NCI-H146 treated with DMSO at 0.1 percent for 48 hours (cell line): ENCODE measurements around the gene ZNF695.
"Not testable (repeated sequence)": the region's sequence is repeated elsewhere in the genome, so short reads cannot be mapped to it uniquely, and the experiment has no call there.

Experiments
- DNase-seq: peaks from one replicate; lab custom pipeline; 2025; ENCODE audit not compliant: unreplicated experiment; lab: John Stamatoyannopoulos, UW

ZNF695 gene

DNA sequence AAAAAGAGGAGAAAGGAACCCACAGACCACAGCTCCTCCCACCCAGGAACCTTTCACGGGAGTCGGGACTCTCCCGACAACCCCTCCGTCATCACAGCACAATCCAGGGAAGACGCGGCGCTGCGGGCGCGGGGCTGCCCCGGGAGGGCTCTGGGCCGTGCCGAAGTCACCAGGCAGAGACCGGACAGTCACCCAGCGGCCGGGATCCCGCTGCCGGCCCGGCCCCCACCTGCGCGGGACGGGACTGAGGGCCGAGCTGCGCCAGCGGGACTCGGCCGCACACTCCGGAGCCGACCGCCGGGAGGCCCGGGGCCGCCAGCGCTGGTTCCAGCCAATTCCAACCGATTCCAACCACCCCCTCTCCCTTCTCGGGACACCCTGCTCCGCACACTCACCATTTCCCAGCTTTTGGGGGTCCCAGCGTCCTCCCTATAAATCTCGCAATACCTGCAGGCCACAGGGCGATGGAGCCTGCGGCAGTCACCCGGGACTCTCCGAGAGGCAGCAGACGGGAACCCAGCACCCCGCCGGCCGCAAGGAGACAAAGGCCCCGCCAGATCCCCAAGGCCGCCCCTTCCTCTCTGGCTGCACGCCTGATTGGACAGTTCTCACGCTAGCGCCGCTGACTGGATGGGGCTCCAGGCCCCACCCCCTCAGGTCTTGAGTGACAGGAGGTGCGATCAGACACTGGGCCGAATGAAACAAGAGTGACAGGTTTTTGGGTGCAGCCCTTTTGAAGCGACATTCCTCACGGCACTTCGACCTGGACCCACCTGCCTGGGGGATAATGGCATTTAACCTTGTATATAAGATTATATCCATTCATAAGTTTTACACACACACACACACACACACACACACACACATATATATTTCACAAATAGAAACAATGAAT lies at the start of gene ZNF695:
ZNF695 (minus strand) TSS at position 547 of the 895 bp plus-strand sequence; CDS start at position 398, 149 bp downstream.
- no peak for DNase-seq

DNA sequence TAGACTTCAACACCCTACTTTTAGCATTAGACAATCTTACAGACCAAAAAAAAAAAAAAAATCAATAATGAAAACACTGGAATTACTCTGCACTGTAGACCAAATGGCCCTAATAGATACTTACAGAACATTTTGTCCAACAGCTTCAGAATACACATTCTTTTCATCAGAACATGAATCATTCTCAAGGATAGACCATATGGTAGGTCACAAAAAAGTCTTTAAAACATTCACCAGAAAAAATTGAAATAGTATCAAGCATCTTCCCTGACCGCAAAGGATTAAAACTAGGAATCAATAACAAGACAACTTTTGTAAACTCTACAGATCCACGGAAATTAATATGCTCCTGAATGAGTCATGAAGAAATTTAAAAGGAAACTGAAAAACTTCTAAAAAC lies 48.2 kb upstream of the ZNF695 start:
- no peak for DNase-seq

- no peak for DNase-seq
Measured at GRCh38 chr1:247054992-247055415, 47.1 kb upstream of the ZNF695 start.

- no peak for DNase-seq
Measured at GRCh38 chr1:247047702-247048101, 39.8 kb upstream of the ZNF695 start.

GRCh38 chr1:247047260-247047659 lies 39.4 kb upstream of the ZNF695 start:
- no peak for DNase-seq

DNA sequence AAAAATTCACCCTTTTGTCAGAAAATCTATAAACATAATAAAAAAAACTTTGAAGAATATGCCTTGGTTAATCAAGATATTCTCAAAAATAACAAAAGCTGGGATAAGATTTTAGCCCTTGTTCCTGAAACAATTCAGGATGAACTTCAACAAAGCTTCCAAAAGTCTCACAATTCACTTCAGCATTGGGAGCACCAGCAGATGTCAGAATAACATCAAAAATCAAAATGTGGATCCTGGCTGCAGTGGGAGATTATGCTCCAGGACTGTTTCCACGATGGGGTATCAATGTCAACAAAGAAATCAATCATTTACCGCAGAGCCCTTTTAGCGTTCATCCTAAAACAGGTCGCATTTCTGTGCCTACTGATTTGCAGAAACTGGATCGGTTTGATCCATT lies 35.5 kb upstream of the ZNF695 start:
- no peak for DNase-seq

GRCh38 chr1:247037511-247038320 lies 29.9 kb upstream of the ZNF695 start:
- no peak for DNase-seq

- DNase-seq = not testable (repeated sequence)
Measured at GRCh38 chr1:247032306-247032705, 24.4 kb upstream of the ZNF695 start.

DNA sequence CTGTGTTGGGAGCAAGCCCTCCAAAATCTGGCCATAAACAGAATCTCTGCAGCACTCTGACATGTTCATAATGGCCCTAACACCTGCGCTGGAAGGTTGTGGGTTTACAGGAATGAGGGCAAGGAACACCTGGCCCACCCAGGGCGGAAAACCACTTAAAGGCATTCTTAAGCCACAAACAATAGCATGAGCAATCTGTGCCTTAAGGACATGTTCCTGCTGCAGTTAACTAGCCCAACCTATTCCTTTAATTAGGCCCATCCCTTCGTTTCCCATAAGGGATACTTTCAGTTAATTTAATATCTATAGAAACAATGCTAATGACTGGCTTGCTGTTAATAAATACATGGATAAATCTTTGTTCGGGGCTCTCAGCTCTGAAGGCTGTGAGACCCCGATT lies 16.8 kb upstream of the ZNF695 start:
- not testable (repeated sequence) for DNase-seq

GRCh38 chr1:247013391-247013790 lies 5.5 kb upstream of the ZNF695 start:
- no peak for DNase-seq

GRCh38 chr1:247008406-247008799 lies 546 bp upstream of the ZNF695 start:
- DNase-seq = no peak

DNA sequence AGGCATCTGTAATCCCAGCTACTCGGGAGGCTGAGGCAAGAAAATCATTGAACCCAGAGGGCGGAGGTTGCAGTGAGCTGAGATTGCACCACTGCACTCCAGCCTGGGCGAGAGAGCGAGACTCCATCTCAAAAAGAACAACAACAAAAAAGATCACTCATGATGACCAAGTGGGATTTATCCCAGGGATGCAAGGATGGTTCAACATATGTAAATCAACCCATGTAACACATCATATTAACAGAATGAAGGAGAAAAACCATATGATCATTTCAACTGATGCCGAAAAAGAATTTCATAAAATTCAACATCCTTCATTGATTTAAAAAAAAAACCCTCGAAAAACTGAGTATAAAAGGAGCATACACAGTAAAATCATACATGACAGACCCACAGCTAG lies 3.8 kb downstream of the ZNF695 start:
- DNase-seq = not testable (repeated sequence)

DNA sequence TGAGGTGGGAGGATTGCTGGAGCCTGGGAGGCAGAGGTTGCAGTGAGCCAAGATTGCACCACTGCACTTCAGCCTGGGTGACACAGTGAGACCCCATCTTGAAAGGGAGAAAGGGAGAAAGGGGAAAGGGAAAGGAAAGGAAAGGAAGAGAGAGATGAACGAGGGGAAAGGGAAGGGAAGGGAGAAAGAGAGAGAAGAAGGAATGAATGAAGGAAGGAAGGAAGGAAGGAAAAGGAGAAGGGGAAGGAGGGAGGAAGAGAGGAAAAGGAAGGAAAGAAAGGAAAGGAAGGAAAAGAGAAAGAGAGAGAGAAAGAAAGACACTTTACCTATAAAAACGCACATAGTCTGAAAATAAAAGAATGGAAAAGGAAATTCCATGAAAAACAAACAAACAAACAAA lies 18.0 kb downstream of the ZNF695 start:
- no peak for DNase-seq

DNA sequence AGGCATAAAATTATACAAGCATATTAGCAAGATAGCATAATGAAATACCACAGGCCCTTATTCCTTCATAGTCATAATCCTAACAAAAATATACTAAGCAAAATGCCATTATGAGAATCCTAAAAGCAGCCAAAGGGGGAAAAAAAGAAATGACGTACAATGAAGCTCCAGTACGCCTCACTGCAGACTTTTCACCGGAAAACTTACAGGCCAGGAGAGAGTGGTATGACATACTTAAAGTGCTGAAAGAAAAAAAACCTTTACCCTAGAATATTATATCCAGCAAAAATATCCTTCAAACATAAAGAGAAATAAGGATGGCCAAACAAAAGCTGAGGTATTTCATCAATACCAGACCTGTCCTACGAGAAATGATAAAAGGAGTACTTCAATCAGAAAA lies 19.5 kb downstream of the ZNF695 start:
- no peak for DNase-seq

- DNase-seq = no peak
Measured at GRCh38 chr1:246987083-246987690, 20.7 kb downstream of the ZNF695 start.

DNA sequence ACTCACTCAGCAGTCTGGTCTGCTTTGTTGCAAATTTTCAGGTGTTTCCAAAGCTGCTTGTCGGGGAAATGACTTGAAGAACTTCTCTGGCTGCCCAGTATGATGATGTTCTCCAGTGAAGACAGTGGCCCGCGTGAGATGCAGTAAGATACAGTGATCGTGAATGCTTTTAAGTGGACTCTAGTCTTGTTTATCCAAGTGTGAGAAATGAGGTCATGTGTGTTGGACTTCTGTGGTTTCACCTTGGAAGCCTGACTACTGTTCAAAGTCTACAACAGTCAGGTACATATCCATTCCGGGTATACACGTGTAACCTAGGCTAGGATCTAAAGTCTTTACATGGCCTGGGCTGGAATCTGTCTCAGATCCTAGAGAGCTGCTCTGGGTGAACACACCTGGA lies 29.1 kb downstream of the ZNF695 start:
- DNase-seq = no peak

DNA sequence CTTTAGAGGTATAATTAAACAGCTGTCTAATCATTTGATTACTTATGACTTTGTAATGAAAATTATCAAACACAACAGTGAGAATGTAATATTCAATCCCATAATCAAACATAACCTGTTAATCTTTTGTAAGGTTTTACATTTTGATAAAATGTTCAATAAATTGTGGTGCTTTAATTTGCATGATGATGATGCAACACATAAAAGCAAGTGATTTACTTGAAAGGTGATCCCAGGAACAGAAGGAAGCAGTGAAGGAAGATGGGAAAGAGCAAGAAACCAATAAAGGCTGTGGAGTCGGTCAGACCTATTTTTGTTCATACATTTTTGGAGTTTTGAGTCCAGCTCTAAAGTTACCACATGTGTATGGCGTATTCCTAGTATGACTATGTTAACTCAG lies 29.6 kb downstream of the ZNF695 start:
- DNase-seq = no peak

- no peak for DNase-seq
Measured at GRCh38 chr1:246971969-246972368, 35.9 kb downstream of the ZNF695 start.

DNA sequence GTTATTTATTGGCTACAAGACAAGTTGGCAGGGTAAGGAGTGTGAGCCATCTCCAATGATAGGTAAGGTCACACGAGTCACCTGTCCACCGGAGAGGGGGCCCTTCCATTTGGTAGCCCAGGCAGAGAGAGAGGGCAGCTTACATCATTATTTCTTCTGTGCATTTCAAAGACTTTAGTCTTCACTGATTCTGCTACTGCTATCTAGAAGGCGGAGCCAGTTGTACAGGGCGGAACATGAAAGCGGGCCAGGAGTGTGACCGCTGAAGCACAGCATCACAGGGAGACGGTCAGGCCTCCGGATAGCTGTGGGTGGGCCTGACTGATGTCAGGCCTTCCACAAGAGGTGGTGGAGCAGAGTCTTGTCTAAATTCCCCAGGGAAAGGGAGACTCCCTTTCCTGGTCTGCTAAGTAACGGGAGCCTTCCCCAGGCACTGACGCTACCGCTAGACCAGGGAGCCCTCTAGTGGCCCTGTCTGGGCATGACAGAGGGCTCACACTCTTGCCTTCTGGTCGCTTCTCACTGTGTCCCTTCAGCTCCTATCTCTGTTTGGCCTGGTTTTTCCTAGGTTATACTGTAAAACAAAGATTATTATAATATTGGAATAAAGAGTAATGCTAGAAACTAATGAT lies 36.7 kb downstream of the ZNF695 start:
- peak; percentile 44 for DNase-seq

DNA sequence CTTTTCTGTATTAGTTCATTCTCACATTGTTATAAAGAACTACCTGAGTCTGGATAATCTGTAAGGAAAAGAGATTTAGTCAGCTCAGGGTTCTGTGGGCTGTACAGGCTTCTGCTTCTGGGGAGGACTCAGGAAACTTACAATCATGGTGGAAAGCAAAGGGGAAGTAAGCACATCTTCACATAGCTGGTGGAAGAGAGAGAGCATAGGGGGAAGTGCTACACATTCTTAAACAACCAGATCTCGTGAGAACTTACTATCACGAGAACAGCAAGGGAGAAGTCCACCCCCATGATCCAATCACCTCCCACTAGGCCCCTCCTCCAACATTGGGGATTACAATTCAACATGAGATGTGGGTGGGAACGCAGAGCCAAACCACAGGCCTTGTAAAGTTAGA lies 38.2 kb downstream of the ZNF695 start:
- no peak for DNase-seq

- no peak for DNase-seq
Measured at GRCh38 chr1:246966502-246966901, 41.4 kb downstream of the ZNF695 start.
